Measurements from ENCODE around the gene TLR5.

Gene TLR5

GRCh38 chr1:223156343-223156742, 13.3 kb upstream of the TLR5 start:
- WGBS (ENCODE audit: extremely low coverage, insufficient coverage, insufficient read length): no CpG with 5 or more reads among the region's 2 CpGs
- Histone ChIP-seq H2AK5ac (ENCODE audit: low read length) (no peak overlapping the region), H2AFZ (ENCODE audit: insufficient read depth, low read length, poor library complexity) (no peak overlapping the region), H3K4ac (ENCODE audit: low read depth, low read length) (no peak overlapping the region), H3K18ac (ENCODE audit: low read length) (no peak overlapping the region), H3K27me3 (ENCODE audit: insufficient read depth, low read length) (no peaks in the 10 kb centered on the region), H3K79me1 (ENCODE audit: low read length) (no peaks in the 10 kb centered on the region), H4K8ac (ENCODE audit: low read depth, low read length) (no peak overlapping the region), H3K36me3 (ENCODE audit: control insufficient read depth in 1 of 2, insufficient read depth in 2 of 2, low read length in 2 of 2) (no peaks in the 10 kb centered on the region), H4K12ac (ENCODE audit: low read depth, low read length) (no peak overlapping the region), H3K79me2 (ENCODE audit: control insufficient read depth, insufficient read depth, low read length, poor library complexity) (no peaks in the 10 kb centered on the region), H4K91ac (ENCODE audit: low read depth, low read length) (no peak overlapping the region), H3K4me2 (ENCODE audit: low read length) (no peak overlapping the region), H3K4me1 (ENCODE audit: control insufficient read depth in 1 of 2, insufficient read depth in 2 of 2, low read length in 2 of 2) (peaks cover 0 to 4% of the 10 kb centered on the region in 2 experiments), H3K4me3 (ENCODE audit: low read depth, low read length) (no peak overlapping the region), H3K14ac (ENCODE audit: low read length) (no peak overlapping the region), H2BK120ac (ENCODE audit: insufficient read depth, low read length, poor library complexity) (no peak overlapping the region), H3K23ac (ENCODE audit: low read length) (no peak overlapping the region), H3K27ac (ENCODE audit: low read depth, low read length) (no peak overlapping the region), H2BK5ac (ENCODE audit: low read depth, low read length, poor library complexity) (no peak overlapping the region), H3K9me3 (ENCODE audit: insufficient read depth, low read depth, low read length) (peaks cover 2% of the 10 kb centered on the region), H3K9ac (ENCODE audit: low read length) (no peak overlapping the region), H2BK12ac (ENCODE audit: low read length) (no peak overlapping the region)
- DNase-seq: no peak

GRCh38 chr1:223155153-223155552, 12.1 kb upstream of the TLR5 start:
- peaks cover 2% of the 10 kb centered on the region for H3K9me3 ChIP-seq (ENCODE audit: insufficient read depth, low read depth, low read length)
- H3K14ac ChIP-seq (ENCODE audit: low read length): no peak overlapping the region
- no CpG with 5 or more reads among the region's 2 CpGs for WGBS (ENCODE audit: extremely low coverage, insufficient coverage, insufficient read length)
- no peak overlapping the region for H3K27ac ChIP-seq (ENCODE audit: low read depth, low read length)
- no peak overlapping the region for H4K91ac ChIP-seq (ENCODE audit: low read depth, low read length)
- no peak overlapping the region for H3K4me3 ChIP-seq (ENCODE audit: low read depth, low read length)
- H2AFZ ChIP-seq (ENCODE audit: insufficient read depth, low read length, poor library complexity): no peak overlapping the region
- no peak overlapping the region for H3K23ac ChIP-seq (ENCODE audit: low read length)
- DNase-seq: peak in 1 of 2 donors; percentile 41
- H3K79me2 ChIP-seq (ENCODE audit: control insufficient read depth, insufficient read depth, low read length, poor library complexity): no peaks in the 10 kb centered on the region
- no peaks in the 10 kb centered on the region for H3K36me3 ChIP-seq (ENCODE audit: control insufficient read depth in 1 of 2, insufficient read depth in 2 of 2, low read length in 2 of 2)
- no peak overlapping the region for H2BK120ac ChIP-seq (ENCODE audit: insufficient read depth, low read length, poor library complexity)
- no peak overlapping the region for H4K8ac ChIP-seq (ENCODE audit: low read depth, low read length)
- H3K4me1 ChIP-seq (ENCODE audit: control insufficient read depth in 1 of 2, insufficient read depth in 2 of 2, low read length in 2 of 2): peaks cover 0 to 4% of the 10 kb centered on the region in 2 experiments
- H3K4ac ChIP-seq (ENCODE audit: low read depth, low read length): no peak overlapping the region
- no peaks in the 10 kb centered on the region for H3K27me3 ChIP-seq (ENCODE audit: insufficient read depth, low read length)
- H3K9ac ChIP-seq (ENCODE audit: low read length): no peak overlapping the region
- no peak overlapping the region for H4K12ac ChIP-seq (ENCODE audit: low read depth, low read length)
- H3K79me1 ChIP-seq (ENCODE audit: low read length): no peaks in the 10 kb centered on the region
- H2AK5ac ChIP-seq (ENCODE audit: low read length): no peak overlapping the region
- no peak overlapping the region for H3K4me2 ChIP-seq (ENCODE audit: low read length)
- no peak overlapping the region for H2BK12ac ChIP-seq (ENCODE audit: low read length)
- H3K18ac ChIP-seq (ENCODE audit: low read length): no peak overlapping the region
- H2BK5ac ChIP-seq (ENCODE audit: low read depth, low read length, poor library complexity): no peak overlapping the region

- no peak overlapping the region for H3K9ac ChIP-seq (ENCODE audit: low read length)
- no peaks in the 10 kb centered on the region for H3K79me2 ChIP-seq (ENCODE audit: control insufficient read depth, insufficient read depth, low read length, poor library complexity)
- no peaks in the 10 kb centered on the region for H3K9me3 ChIP-seq (ENCODE audit: insufficient read depth, low read depth, low read length)
- no peaks in the 10 kb centered on the region for H3K36me3 ChIP-seq (ENCODE audit: control insufficient read depth in 1 of 2, insufficient read depth in 2 of 2, low read length in 2 of 2)
- no peak overlapping the region for H3K14ac ChIP-seq (ENCODE audit: low read length)
- H3K27ac ChIP-seq (ENCODE audit: low read depth, low read length): no peak overlapping the region
- H3K4ac ChIP-seq (ENCODE audit: low read depth, low read length): no peak overlapping the region
- H4K12ac ChIP-seq (ENCODE audit: low read depth, low read length): no peak overlapping the region
- H3K27me3 ChIP-seq (ENCODE audit: insufficient read depth, low read length): no peaks in the 10 kb centered on the region
- H2BK120ac ChIP-seq (ENCODE audit: insufficient read depth, low read length, poor library complexity): no peak overlapping the region
- no peak overlapping the region for H2AK5ac ChIP-seq (ENCODE audit: low read length)
- no peak overlapping the region for H3K18ac ChIP-seq (ENCODE audit: low read length)
- H4K8ac ChIP-seq (ENCODE audit: low read depth, low read length): no peak overlapping the region
- H4K91ac ChIP-seq (ENCODE audit: low read depth, low read length): no peak overlapping the region
- H3K4me3 ChIP-seq (ENCODE audit: low read depth, low read length): no peak overlapping the region
- H3K4me1 ChIP-seq (ENCODE audit: control insufficient read depth in 1 of 2, insufficient read depth in 2 of 2, low read length in 2 of 2): peaks cover 0 to 4% of the 10 kb centered on the region in 2 experiments
- H3K23ac ChIP-seq (ENCODE audit: low read length): no peak overlapping the region
- WGBS (ENCODE audit: extremely low coverage, insufficient coverage, insufficient read length): no CpG with 5 or more reads among the region's 3 CpGs
- H3K4me2 ChIP-seq (ENCODE audit: low read length): no peak overlapping the region
- no peak overlapping the region for H2AFZ ChIP-seq (ENCODE audit: insufficient read depth, low read length, poor library complexity)
- no peak for DNase-seq
- H2BK5ac ChIP-seq (ENCODE audit: low read depth, low read length, poor library complexity): no peak overlapping the region
- no peaks in the 10 kb centered on the region for H3K79me1 ChIP-seq (ENCODE audit: low read length)
- no peak overlapping the region for H2BK12ac ChIP-seq (ENCODE audit: low read length)
Observed at GRCh38 chr1:223153177-223154119, 10.4 kb upstream of the TLR5 start.

- H3K4me1 ChIP-seq (ENCODE audit: control insufficient read depth in 1 of 2, insufficient read depth in 2 of 2, low read length in 2 of 2): peaks cover 0 to 4% of the 10 kb centered on the region in 2 experiments
- no peak overlapping the region for H4K12ac ChIP-seq (ENCODE audit: low read depth, low read length)
- no peak overlapping the region for H3K4ac ChIP-seq (ENCODE audit: low read depth, low read length)
- H3K14ac ChIP-seq (ENCODE audit: low read length): no peak overlapping the region
- no peak overlapping the region for H3K4me3 ChIP-seq (ENCODE audit: low read depth, low read length)
- H2AFZ ChIP-seq (ENCODE audit: insufficient read depth, low read length, poor library complexity): no peak overlapping the region
- no peak overlapping the region for H3K18ac ChIP-seq (ENCODE audit: low read length)
- no peak overlapping the region for H3K27ac ChIP-seq (ENCODE audit: low read depth, low read length)
- WGBS (ENCODE audit: extremely low coverage, insufficient coverage, insufficient read length): no CpG with 5 or more reads among the region's 4 CpGs
- no peaks in the 10 kb centered on the region for H3K36me3 ChIP-seq (ENCODE audit: control insufficient read depth in 1 of 2, insufficient read depth in 2 of 2, low read length in 2 of 2)
- H4K8ac ChIP-seq (ENCODE audit: low read depth, low read length): no peak overlapping the region
- no peak overlapping the region for H3K9ac ChIP-seq (ENCODE audit: low read length)
- H2BK5ac ChIP-seq (ENCODE audit: low read depth, low read length, poor library complexity): no peak overlapping the region
- H2AK5ac ChIP-seq (ENCODE audit: low read length): no peak overlapping the region
- no peak for DNase-seq
- H3K4me2 ChIP-seq (ENCODE audit: low read length): no peak overlapping the region
- H3K79me1 ChIP-seq (ENCODE audit: low read length): no peaks in the 10 kb centered on the region
- peaks cover 3% of the 10 kb centered on the region for H3K9me3 ChIP-seq (ENCODE audit: insufficient read depth, low read depth, low read length)
- H3K79me2 ChIP-seq (ENCODE audit: control insufficient read depth, insufficient read depth, low read length, poor library complexity): no peaks in the 10 kb centered on the region
- no peak overlapping the region for H3K23ac ChIP-seq (ENCODE audit: low read length)
- no peak overlapping the region for H2BK120ac ChIP-seq (ENCODE audit: insufficient read depth, low read length, poor library complexity)
- H2BK12ac ChIP-seq (ENCODE audit: low read length): no peak overlapping the region
- no peaks in the 10 kb centered on the region for H3K27me3 ChIP-seq (ENCODE audit: insufficient read depth, low read length)
- H4K91ac ChIP-seq (ENCODE audit: low read depth, low read length): no peak overlapping the region
Observed at GRCh38 chr1:223152399-223152798, 9.4 kb upstream of the TLR5 start.

Data from trophoblast cell (in vitro differentiated cells and primary cell).